GM21619 (cell line): Measurements from ENCODE around the gene TMTC1.

Source experiments
- ATAC-seq: cut with Tn5 transposase; IDR thresholded peaks from one replicate; pipeline ENCODE4 v1.9.1; 2021; ENCODE audit not compliant: unreplicated experiment

The TMTC1 gene

DNA sequence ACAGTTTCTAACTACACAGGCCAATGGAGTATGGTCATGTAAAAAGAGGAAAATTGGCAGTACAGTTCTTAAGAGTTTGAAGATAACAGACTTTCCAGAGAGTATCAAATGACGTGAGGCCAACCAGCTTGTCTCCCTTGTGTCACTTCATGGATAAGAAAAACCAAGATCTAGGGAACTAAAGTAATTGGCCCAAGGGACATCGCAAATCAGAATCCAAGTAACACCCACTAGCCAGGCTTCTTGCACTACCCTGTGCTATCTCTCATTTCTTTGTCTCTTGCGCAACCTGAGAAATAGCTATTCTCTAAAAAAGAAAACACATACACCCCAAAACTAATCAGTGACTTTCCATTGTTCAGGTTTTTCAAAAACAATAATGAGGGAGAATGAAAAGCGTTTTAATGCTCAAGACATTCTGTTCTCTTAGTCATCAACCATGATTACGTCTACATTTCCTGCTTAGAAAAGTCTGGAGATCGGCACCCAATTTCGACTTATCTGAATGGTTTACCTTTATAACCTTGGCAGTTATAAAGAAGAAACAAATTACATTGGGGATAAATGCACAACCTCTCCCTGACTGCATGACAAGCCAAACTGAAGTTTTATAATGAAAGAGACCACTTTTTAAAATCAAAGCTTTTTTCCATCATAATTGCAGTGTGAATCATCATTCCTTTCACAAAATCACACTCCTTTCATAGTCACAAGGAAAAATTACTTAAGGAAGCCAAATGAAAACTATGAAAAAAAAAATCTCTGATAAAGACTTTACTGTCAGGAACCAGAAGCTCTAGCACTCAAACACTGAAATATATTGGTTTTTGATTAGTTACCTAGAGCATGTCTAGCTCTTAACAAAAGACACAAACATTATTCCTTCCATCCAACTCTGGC, 42.1 kb downstream of the TMTC1 start:
- no peak for ATAC-seq

DNA sequence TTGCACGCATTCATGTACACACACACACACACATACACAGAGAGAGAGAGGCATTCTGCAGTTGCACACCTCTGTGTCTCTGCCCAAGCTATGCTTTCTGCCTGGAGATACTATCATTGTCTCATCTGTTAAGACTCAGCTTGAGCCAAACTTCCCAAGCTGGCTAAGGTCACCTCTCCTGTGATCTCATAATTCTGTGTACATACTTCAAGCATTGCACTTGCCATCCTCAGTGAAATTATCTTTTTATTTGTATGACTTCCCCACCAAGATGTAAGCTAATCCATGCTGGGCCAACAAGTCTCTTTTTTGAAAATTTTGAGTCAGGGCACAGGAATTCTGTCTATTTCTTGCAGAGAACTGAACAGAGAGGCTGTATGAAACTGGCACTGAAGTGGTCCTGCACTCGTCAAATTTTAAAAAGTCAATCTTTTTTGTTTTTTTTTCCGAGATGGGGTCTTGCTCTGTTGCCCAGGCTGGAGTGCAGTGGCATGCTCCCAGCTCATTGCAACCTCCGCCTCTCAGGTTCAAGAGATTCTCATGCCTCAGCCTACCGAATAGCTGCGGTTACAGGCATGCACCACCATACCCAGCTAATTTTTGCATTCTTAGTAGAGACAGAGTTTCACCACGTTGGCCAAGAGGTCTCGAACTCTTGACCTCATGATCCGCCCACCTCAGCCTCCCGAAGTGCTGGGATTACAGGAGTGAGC, 44.3 kb downstream of the TMTC1 start:
- ATAC-seq = no peak

DNA sequence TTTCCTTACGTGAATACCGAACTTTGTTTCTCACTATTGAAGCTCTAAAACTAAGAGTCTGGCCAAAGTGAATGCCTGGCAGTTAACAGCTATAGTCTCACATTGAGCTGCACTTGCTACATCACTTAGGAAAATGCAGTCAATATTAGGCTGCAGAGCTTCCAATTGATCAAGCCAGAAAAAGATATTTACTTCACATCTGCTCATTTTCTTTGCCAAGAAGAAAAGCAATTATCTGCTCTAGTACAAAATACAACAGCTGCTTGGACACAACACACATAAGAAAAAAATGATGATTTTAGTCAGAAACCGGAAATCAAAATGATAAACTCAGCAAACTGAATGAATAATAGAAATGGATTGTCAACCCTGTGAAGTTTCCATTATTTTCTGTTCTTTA, 45.4 kb downstream of the TMTC1 start:
- ATAC-seq = no peak

DNA sequence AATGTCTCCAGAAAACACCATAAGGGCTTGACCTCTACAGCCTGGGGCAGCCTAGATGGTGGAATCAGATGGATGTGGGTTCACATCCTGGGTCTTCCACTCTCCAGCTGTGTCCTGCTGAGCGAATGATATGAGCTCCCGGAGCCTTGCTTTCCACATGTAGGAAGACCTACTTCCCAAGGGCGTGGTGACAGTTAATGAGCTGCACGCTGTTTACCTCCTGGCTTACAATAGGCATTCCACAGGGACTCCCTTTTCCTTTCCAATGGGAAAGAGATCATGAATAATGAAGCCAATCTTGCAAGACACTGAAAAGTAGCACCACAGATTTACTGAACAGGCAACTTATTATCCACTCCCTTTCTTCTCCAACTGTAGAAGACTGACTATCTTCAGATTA, 46.1 kb downstream of the TMTC1 start:
- ATAC-seq = no peak

DNA sequence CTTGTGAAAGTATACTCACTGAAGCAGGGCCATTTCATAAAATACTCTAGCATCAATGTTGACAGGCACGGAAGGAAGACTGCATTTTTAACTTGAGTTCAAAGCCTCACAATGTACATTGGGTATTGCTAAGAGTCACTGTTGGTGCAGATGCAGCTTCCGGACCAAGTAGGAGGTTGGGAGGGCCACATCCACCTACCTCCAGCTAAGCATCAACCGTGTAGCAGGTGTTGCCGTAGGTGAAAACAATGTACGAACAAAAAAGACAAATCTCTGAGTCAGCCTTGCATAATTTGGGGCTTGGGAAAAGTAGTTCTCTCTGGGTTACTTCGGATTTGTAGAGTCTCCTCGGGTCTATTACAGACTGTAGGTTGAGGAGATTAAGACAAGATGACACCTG, 48.1 kb downstream of the TMTC1 start:
- no peak for ATAC-seq

DNA sequence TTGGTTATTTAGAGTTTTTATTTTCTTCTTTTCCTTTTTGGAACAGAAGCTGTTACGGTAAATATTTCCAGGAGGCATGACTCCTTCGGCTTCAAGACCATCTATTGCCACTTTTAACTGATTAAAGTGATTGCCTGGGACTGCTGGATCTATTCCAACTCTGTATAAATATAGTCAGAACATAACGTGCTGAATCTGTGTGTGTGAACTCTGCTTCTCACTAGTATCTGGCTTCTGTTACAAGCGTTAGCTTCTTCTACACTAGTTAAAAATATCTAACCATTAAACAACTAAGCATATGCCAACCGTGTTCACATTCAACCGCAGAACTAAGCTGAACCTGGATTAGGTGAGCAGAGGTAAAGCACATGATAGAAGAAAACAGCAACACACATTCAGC, 49.0 kb downstream of the TMTC1 start:
- no peak for ATAC-seq

DNA sequence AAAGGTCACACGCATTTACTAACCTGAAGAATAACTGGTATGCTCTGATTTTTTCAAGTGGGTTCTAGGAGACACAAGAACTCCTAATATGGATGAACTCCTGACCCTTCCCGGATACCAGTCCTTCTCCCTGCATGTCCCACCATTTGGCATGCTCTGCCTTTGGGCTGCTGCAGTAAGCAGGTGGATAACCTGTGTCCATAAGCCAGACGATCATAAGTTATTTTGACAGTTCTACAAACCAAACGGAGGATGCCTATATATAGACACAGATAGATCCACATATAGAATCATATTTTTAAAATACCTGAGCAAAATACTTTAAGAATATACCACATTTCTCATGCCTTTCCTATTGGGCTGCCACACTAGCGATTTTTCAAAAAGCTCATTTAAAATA, 49.4 kb downstream of the TMTC1 start:
- ATAC-seq = no peak

DNA sequence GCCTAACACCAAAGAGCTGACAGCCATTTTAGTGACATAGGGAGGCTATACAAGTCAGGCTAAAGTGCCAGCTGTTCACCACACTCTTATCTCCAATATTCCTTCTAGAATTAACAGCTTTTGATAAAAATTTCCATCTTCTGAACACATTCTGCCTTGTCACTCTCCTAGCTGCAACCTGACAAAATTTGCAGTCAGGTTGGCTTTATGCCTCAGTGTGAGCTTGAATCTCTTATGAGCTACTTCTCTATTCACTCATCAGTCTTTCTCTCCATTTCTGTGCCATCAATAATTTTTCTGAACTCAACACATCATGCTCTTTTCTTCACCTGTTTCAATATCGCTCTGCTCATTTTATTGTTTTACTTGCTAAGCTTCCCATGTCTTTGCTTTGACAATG, 50.2 kb downstream of the TMTC1 start:
- ATAC-seq = no peak

DNA sequence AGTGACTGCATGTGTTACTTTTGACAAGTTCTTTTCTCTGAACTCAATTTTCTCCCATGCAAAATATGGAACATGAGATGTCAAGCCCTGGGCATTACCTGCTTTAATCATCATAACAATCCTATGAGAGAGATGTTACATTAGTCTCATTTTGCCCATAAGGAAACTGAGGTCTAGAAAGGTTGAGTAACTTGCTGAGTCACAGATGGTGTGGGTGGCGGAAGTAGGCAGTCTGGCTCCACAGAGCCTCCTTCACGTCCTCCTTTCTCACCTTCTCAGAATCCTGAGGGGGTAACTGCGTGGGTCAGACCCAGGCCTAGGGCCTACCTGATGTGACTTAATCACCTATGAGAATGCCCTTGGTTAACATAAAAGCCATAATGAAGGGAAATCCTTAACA, 50.7 kb downstream of the TMTC1 start:
- no peak for ATAC-seq

DNA sequence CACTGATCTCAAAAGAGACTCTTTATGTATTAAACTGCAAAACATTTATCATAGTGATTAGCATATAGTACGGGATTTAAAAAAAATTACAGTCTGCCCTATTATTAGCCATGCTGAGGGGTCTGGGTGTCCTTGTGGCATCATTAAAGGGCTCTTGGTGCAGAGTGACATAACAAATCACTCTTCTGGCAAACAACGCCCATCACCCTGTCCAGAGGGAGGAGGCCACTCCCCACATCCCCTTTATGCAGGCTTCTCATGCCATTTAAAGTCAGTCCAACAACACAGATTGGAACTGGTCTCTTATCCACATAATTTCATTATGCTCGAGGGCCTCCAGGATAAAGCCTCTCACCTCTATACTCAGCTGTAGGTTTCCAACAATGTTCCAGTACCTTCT, 51.1 kb downstream of the TMTC1 start:
- no peak for ATAC-seq

DNA sequence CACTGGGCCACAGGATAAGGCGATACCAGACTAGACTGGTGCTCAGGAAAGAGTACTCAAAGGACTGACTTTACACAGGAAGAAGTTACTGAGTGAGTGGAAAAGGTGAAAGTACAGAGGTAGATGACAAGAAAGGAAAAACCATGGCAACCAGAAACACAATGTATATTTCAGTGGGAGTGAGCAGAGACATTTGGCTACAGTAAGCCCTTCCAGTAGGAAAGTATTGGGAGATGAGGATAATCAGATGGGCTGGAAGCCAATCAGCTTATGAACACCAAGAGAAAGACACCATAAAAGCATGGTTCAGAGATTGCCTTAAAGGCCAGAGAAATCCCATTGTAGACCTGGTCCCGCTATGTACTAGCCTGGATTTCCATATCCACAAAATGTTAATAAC, 51.6 kb downstream of the TMTC1 start:
- no peak for ATAC-seq

DNA sequence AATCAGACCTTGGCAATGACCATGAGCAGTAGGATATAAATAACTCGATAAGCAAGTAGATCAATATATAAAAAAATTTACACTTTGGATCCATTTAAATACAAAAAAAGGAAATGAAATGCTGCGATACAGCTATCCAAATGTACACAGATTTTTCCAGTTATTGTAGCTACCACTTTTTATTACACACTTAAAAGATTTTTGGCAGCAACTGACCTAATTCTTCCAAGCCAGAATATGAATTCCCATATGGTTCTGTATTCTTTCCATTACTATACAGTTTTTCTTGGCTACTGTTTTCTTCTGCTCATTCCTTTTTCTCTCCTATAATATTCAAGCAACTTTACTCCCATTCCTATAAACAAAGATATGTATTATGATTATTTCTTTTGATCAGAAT, 52.2 kb downstream of the TMTC1 start:
- no peak for ATAC-seq

DNA sequence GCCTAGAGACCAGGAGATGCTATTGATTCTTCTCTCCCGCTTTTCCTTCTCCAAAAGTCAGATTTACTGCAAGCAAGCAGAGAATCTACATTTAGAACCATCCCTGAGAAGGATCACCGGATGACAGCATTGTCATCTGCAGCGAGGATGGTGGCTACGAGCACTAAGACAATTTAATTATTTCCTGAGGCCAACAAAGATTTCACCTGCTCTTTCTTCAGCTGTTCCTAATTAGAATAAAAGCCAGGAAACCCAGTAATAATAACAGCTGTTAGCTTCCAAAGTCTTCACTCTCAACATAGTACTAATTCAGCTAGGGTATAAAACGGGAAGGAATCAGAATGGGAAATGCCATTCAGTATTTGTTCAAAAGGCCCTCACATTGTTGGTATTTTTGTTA, 53.3 kb downstream of the TMTC1 start:
- ATAC-seq = no peak

DNA sequence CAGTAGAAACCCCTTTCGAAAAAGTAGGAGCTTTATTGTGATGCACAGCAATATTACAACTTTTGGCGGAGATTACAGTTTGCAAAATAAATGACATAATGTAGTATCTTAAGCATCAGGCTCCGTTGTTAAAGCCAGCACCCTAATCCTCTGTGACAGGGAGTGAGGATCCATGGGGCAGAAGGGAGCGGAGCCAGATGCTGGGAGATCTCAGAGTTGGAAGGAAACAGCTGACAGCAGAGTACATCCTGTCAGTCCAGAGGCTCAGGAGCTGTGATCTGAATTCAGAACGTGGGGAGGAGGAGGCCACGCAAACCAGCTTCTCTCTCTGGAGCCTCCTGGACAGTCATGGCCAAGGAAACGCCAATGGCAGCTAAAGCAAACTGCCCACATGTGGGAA, 55.7 kb downstream of the TMTC1 start:
- ATAC-seq = no peak

DNA sequence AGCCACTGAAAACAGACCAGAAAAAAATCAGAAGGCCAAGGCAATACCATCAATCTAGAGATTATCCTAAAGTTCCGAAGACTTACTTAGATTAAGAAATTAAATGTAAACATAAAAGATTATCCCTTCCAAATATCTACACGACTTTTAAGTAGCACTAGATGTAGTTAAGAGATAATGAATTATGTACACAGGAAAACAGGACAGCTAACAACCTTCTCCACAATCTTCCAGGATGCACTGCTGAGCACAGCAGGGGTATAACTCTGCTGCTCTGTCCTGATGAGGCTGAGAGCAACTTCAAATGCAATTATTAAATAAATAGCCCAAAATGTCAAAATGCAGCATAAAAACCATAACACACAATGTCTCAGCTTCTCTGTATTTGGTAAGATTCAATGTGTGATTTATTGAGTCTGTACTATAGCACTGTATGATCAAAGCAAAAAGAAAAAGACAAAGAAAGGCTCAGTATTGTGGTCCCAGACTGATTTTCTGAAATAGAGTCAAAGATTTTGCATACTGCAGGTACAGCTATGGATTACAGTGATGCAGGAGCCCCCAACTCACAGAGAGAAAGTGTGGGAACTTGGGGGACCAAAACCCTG, 56.9 kb downstream of the TMTC1 start:
- ATAC-seq = no peak

DNA sequence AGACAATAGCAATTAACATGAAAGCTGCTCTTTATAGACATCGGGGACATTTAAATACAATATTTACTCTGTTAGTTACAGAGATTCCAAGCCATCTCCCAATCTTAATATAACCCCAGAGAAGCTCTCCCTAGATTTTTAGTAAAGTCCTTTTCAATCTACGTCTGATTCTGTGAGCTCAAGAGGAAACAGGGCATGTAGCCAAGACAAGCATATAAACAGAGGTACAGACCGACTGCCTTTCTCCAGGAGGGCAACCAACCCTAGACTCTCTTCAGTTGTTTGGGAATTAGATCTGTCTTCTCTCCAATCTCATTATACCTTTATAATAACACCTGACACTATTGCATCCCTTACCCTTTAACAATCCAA, 57.4 kb downstream of the TMTC1 start:
- no peak for ATAC-seq

DNA sequence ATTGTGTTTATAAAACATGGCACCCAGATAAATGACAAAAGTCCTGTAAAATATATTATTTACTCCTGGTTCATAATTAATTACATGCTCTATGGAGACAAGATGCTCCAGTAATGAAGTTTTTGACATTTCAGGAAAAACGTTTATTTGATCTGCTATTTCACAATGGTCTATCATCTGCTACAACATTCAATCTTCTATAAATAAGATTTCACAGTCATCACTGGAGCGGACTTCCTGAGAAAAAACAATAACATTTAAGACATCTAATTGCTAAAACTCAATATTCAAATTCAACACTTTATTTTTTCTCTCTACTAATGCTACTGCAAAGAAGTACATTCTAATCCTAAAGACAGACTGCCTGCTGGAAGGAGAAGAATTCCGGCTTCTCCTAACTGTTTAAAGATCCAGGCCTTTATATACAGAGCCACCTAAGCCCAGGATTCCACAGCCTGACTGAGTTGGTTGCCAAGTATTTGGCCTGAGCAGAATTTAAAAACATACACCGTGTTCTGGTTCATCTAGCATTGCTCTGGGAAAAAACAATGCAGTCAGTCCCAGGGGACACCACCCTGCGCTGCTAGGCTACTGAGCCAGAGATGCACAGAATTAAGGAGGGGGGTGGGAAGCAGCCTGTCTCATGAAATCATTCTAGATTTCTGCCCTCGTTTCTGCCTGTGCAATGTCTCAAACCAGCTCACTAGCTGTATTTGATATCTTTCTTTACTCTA, 58.0 kb downstream of the TMTC1 start:
- no peak for ATAC-seq

DNA sequence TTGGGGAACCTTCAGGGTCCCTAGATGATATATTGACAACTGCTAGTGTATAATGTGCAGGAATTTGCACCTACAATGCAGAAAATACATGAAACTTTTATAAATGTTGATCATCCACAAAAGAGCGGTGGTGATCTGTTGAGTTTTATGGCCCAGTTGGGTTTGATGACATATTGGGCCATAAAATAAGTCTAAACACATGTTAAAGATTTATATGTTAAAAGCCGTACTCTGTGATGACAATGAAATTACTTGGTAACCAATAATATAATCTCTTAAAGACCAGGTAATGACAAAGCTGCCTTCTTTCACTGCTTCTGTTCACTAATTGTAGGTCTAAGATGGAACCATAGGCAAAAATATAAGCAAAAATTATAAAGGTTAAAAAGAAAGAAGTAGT, 61.6 kb downstream of the TMTC1 start:
- ATAC-seq = no peak

DNA sequence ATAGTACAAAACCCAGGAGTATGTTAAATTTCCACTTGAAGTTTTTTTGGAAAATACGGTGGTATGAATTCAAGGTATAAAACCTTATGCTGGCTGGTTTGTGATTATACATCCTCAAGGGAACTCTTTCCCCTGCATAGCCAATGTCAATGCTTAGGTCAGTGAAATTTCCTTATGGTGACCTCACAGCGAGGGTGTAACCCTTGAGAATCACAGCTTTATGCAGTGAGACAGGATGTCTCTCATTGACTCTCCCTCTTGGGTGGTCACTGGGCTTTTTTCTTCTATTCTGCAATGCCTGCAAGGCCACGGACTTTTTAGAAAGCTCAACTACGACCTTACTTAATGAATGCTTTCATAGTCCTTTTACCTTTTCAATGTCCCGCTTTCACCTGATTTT, 64.4 kb downstream of the TMTC1 start:
- ATAC-seq = no peak

DNA sequence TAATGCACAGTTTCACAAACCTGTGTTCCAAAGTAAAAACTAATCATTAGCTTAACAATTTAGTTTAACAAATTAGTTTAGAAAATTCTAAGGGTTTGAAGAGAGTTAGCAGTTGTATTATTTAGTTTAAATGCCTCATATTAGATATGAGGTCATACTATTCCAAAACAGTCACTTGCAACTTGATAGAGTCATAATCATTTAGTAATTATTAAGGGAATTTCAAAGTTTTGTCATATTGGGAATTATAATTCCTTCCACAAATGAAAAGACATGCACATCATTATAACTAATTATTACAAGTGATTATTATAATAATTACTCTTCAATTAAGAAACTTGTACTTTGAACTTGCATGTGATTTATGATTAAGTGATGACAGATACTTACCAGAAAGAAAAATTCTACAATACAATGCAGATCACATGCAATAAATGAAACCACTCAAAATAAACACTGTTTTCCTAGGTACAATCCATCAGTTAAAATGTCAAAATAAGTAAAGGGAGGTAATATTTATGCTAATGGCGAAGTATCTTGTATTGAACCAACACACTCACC, 66.1 kb downstream of the TMTC1 start:
- ATAC-seq = no peak

DNA sequence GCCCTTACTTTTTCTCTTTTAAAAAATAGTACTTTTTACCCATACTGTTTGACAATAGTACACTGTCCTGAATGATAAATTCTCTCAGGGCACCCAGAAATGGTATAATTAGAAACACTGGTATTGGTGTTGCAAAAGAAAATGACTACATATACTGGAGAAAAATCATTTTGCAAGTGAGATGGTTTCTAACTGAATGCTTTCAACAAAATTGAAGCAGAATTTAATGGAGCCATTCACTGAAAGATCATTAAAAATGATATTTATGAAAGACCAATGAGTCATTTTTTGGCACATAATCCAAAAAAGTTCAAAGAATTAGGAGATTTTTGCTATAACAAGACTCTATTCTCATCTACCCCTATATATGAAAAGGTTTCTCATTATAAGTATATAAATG, 68.8 kb downstream of the TMTC1 start:
- ATAC-seq = no peak
